HG02798 (cell line): ENCODE measurements around the gene ZCCHC17.
"Not testable (repeated sequence)": the region's sequence is repeated elsewhere in the genome, so short reads cannot be mapped to it uniquely, and the experiment has no call there.

ENCODE experiments used
- ATAC-seq: cut with Tn5 transposase; IDR thresholded peaks from one replicate; pipeline ENCODE4 v1.9.1; 2021; ENCODE audit warnings: mild to moderate bottlenecking; ENCODE audit not compliant: unreplicated experiment, poor library complexity

Gene ZCCHC17

GRCh38 chr1:31386576-31387243 is 89.9 kb downstream of the ZCCHC17 start:
- not testable (repeated sequence) for ATAC-seq

- ATAC-seq, result no peak
Measured at GRCh38 chr1:31387612-31388011, 90.8 kb downstream of the ZCCHC17 start.

- no peak for ATAC-seq
Measured at GRCh38 chr1:31389616-31390015, 92.8 kb downstream of the ZCCHC17 start.

- ATAC-seq, result no peak
Measured at GRCh38 chr1:31390071-31390470, 93.2 kb downstream of the ZCCHC17 start.

- ATAC-seq, result no peak
Measured at GRCh38 chr1:31393463-31393862, 96.6 kb downstream of the ZCCHC17 start.

GRCh38 chr1:31394584-31395193 is 97.9 kb downstream of the ZCCHC17 start:
- ATAC-seq, result peak; percentile 83

GRCh38 chr1:31396633-31397351 is 100.0 kb downstream of the ZCCHC17 start:
- no peak for ATAC-seq

GRCh38 chr1:31397360-31398095 is 100.7 kb downstream of the ZCCHC17 start:
- no peak for ATAC-seq

- ATAC-seq, result no peak
Measured at GRCh38 chr1:31398246-31398645, 101.4 kb downstream of the ZCCHC17 start.

- ATAC-seq, result no peak
Measured at GRCh38 chr1:31399976-31400375, 103.1 kb downstream of the ZCCHC17 start.

GRCh38 chr1:31400393-31400792 is 103.6 kb downstream of the ZCCHC17 start:
- ATAC-seq, result no peak

- ATAC-seq, result no peak
Measured at GRCh38 chr1:31401241-31401640, 104.4 kb downstream of the ZCCHC17 start.

- no peak for ATAC-seq
Measured at GRCh38 chr1:31405578-31406245, 108.9 kb downstream of the ZCCHC17 start.

- no peak for ATAC-seq
Measured at GRCh38 chr1:31407029-31407626, 110.3 kb downstream of the ZCCHC17 start.

GRCh38 chr1:31408788-31409318 is 112.0 kb downstream of the ZCCHC17 start:
- no peak for ATAC-seq

GRCh38 chr1:31409946-31410858 is 113.4 kb downstream of the ZCCHC17 start:
- no peak for ATAC-seq

- ATAC-seq, result no peak
Measured at GRCh38 chr1:31410871-31411270, 114.0 kb downstream of the ZCCHC17 start.

- no peak for ATAC-seq
Measured at GRCh38 chr1:31412205-31412604, 115.4 kb downstream of the ZCCHC17 start.
